Activated B cell treated with CpG ODN at 0.5 μM for 24 hours (primary cell): ENCODE measurements around the gene PRDM16. TPM values are rescaled to one million over a fixed set of nuclear protein-coding genes. Genes with fewer than 3 reads are reported as not detected.

ENCODE experiments used
- ATAC-seq: fragments of 200-7000 bp; cut with Tn5 transposase; one replicate; pipeline ENCODE4 v1.10.0; 2021; ENCODE audit warnings: low read depth, mild to moderate bottlenecking, moderate library complexity
- CTCF ChIA-PET: fragments of 350-600 bp; sonication (Branson Sonifier 250); formaldehyde crosslinking; loops from one replicate; lab custom pipeline; 2021; ENCODE audit warnings: antibody characterized with exemption; lab: Charles Lee
- POLR2A ChIA-PET: fragments of 350-600 bp; sonication (Branson Sonifier 250); formaldehyde crosslinking; loops from one replicate; lab custom pipeline; 2021; ENCODE audit warnings: antibody characterized with exemption; lab: Charles Lee
- DNase-seq: peaks from one replicate; pipeline ENCODE4 v3.0.0; 2022
- H3K27ac Mint-ChIP-seq: one replicate; pipeline ENCODE4 v1.8.0; 2020; ENCODE audit warnings: mixed read lengths
- H3K27me3 Mint-ChIP-seq: one replicate; pipeline ENCODE4 v1.8.0; 2021; ENCODE audit warnings: mixed read lengths
- H3K36me3 Mint-ChIP-seq: one replicate; pipeline ENCODE4 v1.8.0; 2021; ENCODE audit warnings: low read depth, mixed read lengths
- H3K4me1 Mint-ChIP-seq: one replicate; pipeline ENCODE4 v1.8.0; 2021; ENCODE audit warnings: mixed read lengths
- H3K4me3 Mint-ChIP-seq: one replicate; pipeline ENCODE4 v1.8.0; 2020; ENCODE audit warnings: mild to moderate bottlenecking, mixed read lengths
- H3K9me3 Mint-ChIP-seq: one replicate; pipeline ENCODE4 v1.8.0; 2020; ENCODE audit warnings: mixed read lengths
- intact Hi-C: fragments of 100-400 bp; cut with micrococcal nuclease; formaldehyde crosslinking; loops from one replicate; pipeline ENCODE4 v1.15.1; 2024
- total RNA-seq: library from RNA; stranded (reverse); gene quantifications from 2 replicates; pipeline ENCODE4 v1.2.3, GENCODE V29; 2022
- TF ChIP-seq, protein P1 (sequence below): fragments of 200-600 bp; IDR thresholded peaks from one replicate; pipeline ENCODE4 v1.8.0; 2022; ENCODE audit warnings: antibody characterized with exemption, mild to moderate bottlenecking

Gene PRDM16
- total RNA-seq, 1 donor from 2014 or later, result not detected

DNA sequence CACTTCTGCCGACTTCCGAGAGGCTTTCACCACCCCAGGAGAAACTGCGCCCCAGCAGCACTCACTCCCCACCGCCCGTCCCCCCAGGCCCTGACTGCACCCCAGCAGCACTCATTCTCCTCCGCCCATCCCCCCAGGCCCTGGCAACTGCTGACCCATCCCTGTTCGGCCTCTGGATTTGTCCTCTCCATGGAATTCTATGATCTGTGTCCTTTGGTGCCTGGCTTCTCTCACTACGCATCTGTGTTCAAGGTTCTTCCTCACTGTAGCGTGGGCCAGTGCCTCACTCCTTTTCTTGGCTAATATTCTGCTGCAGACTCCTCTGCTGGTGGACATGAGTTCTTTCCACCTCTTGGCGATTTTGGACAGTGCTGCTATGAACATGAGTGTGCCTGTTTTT lies 263.7 kb downstream of the PRDM16 start:
- POLR2A ChIA-PET, result no interaction called here
- CTCF ChIA-PET, result no interaction called here
- TF ChIP-seq, protein P1, sequence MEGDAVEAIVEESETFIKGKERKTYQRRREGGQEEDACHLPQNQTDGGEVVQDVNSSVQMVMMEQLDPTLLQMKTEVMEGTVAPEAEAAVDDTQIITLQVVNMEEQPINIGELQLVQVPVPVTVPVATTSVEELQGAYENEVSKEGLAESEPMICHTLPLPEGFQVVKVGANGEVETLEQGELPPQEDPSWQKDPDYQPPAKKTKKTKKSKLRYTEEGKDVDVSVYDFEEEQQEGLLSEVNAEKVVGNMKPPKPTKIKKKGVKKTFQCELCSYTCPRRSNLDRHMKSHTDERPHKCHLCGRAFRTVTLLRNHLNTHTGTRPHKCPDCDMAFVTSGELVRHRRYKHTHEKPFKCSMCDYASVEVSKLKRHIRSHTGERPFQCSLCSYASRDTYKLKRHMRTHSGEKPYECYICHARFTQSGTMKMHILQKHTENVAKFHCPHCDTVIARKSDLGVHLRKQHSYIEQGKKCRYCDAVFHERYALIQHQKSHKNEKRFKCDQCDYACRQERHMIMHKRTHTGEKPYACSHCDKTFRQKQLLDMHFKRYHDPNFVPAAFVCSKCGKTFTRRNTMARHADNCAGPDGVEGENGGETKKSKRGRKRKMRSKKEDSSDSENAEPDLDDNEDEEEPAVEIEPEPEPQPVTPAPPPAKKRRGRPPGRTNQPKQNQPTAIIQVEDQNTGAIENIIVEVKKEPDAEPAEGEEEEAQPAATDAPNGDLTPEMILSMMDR, result no peak
- no peak overlapping the region for H3K4me3 Mint-ChIP-seq
- H3K36me3 Mint-ChIP-seq, result no peaks in the 10 kb centered on the region
- intact Hi-C loops, result no loop called here
- H3K9me3 Mint-ChIP-seq, result no peaks in the 10 kb centered on the region
- H3K4me1 Mint-ChIP-seq, result no peaks in the 10 kb centered on the region
- no peak overlapping the region for H3K27ac Mint-ChIP-seq
- DNase-seq, result no peak
- no peak for ATAC-seq
- no peaks in the 10 kb centered on the region for H3K27me3 Mint-ChIP-seq

DNA sequence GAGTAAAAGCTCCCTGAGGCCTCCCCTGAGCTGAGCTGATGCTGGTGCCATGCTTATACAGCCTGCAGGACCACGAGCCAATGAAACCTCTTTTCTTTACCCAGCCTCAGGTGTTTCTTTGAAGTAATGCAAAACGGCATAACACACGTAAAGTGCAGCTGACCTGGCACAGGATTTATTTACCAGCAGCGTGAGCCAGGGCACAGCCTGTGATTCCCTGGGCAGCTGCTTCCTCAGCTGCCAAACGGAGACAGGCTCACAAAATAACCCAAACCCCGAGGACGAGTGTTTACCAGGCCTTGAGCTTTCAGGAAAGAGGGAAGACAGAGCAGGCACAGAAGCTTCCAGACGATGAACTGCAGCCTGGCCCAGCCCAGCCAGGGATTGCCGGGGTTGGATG lies 264.9 kb downstream of the PRDM16 start:
- POLR2A ChIA-PET, result no interaction called here
- intact Hi-C loops, result no loop called here
- DNase-seq (no peak), ATAC-seq (no peak)
- Mint-ChIP-seq H3K9me3 (no peaks in the 10 kb centered on the region), H3K27ac (no peak overlapping the region), H3K4me1 (no peaks in the 10 kb centered on the region), H3K27me3 (no peaks in the 10 kb centered on the region), H3K4me3 (no peak overlapping the region), H3K36me3 (no peaks in the 10 kb centered on the region)
- TF ChIP-seq, protein P1, result no peak
- CTCF ChIA-PET, result no interaction called here

DNA sequence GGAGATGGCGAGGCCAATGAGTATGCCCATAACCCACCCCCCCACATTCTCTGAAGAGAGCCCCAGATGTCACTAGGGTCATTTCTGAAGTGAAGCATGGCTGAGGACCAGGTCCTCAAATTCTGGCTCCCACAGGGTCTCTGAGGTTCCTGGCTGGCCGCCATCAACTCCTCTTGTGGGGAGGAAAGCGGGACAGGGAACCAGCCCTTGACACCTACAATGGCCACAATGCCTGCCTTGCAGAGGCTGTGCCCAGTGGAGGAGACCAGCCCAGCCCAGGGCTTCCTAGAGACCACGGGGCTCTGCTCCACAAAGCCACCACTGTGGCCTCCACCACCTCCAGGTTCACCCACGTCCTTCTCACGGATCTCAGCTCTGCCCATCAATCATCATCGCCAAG lies 265.4 kb downstream of the PRDM16 start:
- H3K36me3 Mint-ChIP-seq, result no peaks in the 10 kb centered on the region
- ATAC-seq (no peak), DNase-seq (no peak)
- TF ChIP-seq, protein P1, result no peak
- intact Hi-C loops, result no loop called here
- no peak overlapping the region for H3K4me3 Mint-ChIP-seq
- H3K27me3 Mint-ChIP-seq, result no peaks in the 10 kb centered on the region
- no peaks in the 10 kb centered on the region for H3K9me3 Mint-ChIP-seq
- ChIA-PET POLR2A (no interaction called here), CTCF (no interaction called here)
- H3K27ac Mint-ChIP-seq, result no peak overlapping the region
- no peaks in the 10 kb centered on the region for H3K4me1 Mint-ChIP-seq

DNA sequence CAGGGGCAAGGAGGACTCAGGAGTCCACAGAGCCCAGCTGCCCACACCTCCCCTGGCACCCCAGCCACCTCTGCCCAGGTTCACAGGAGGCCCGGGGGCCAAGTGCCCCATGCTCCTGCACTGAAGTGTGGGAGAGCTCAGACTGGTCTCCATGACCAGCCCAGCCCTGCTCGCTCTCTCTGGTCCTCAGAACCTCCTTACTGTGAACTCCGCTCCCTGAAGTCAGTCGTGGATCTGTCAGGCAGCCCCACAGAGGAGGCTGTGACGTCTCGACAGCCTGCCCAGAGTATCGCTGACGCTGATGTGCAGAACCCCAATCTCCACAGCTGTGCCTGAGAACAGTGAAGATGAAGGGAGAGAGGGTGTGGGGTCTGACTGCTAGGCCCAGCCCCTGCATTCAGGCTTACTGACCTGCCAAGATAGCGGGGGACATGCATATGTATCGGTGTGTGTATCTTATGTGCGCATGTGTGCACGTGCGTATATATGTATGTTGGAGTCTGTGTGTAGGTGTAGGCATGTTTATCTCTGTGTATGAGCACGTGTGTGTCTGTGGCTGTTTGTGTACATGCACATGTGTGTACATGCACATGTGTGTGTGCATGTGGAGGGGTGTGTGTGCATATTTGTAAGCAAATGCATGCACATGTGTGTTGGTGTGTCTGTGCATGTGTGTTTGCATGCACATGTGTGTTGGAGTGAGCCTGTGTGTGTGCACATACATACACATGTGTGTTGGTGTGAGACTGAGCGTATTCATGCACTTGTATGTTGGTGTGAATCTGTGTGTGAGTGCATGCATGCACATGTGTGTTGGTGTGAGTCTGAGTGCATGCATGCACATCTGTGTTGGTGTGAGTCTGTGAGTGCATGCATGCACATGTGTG lies 267.0 kb downstream of the PRDM16 start:
- CTCF ChIA-PET, result no interaction called here

More for the DNA sequence above, 267.0 kb downstream of the PRDM16 start:
- intact Hi-C loops, result no loop called here
- Mint-ChIP-seq H3K4me1 (no peaks in the 10 kb centered on the region), H3K4me3 (no peak overlapping the region), H3K27ac (no peak overlapping the region), H3K9me3 (no peaks in the 10 kb centered on the region), H3K27me3 (no peaks in the 10 kb centered on the region), H3K36me3 (no peaks in the 10 kb centered on the region)
- TF ChIP-seq, protein P1, result no peak
- POLR2A ChIA-PET, result no interaction called here
- ATAC-seq (no peak), DNase-seq (no peak)
